A549 (cell line): ENCODE measurements around the gene STARD13. TPM values are rescaled to one million over a fixed set of nuclear protein-coding genes. Genes with fewer than 3 reads are reported as not detected.

ENCODE experiments used
- ATAC-seq, 2 experiments: fragments of 200-7000 bp in 1 of 2; fragments of >200 bp in 1 of 2; cut with Nextera tagmentation in 1 of 2; cut with Tn5 transposase in 1 of 2; 3 replicates each; pipeline versions ENCODE4 v1.8.0 to v1.9.1; 2018 to 2020; ENCODE audit warnings: mild to moderate bottlenecking in 1 of 2, moderate library complexity in 1 of 2
- CTCF ChIA-PET: fragments of 300-600 bp; sonication (Branson Sonifier 250); formaldehyde crosslinking; extraction: SDS; loops from one replicate; lab custom pipeline; 2021; ENCODE audit warnings: antibody characterized with exemption, inconsistent platforms; lab: Yijun Ruan, JAX
- POLR2A ChIA-PET: fragments of 350-600 bp; formaldehyde crosslinking; extraction: SDS; loops from one replicate; lab custom pipeline; 2021; ENCODE audit warnings: antibody characterized with exemption, inconsistent platforms; lab: Yijun Ruan, JAX
- DNase-seq, 2 experiments: peaks; one replicate each; pipeline versions ENCODE4 v3.0.0 to v3.0.0-alpha.2; 2011 to 2016; ENCODE audit warnings: low read depth in 1 of 2, low spot score in 1 of 2
- FAIRE-seq: peaks from 2 replicates; lab custom pipeline; 2011; peaks lifted over from hg19 to GRCh38; lab: Jason Lieb, UNC
- H3K27ac ChIP-seq, 2 experiments: fragments of >200 bp; sonication (Bioruptor Twin); formaldehyde crosslinking; 3 replicates each; pipeline ENCODE4 v1.5.1; 2016 to 2017
- H3K4me1 ChIP-seq: fragments of >200 bp; sonication (Bioruptor Twin); formaldehyde crosslinking; 3 replicates; pipeline ENCODE4 v1.6.1; 2016
- H3K4me2 ChIP-seq: fragments of >200 bp; sonication (Bioruptor Twin); formaldehyde crosslinking; 3 replicates; pipeline ENCODE4 v1.6.1; 2016
- H3K4me3 ChIP-seq: fragments of >200 bp; sonication (Bioruptor Twin); formaldehyde crosslinking; 3 replicates; pipeline ENCODE4 v1.5.1; 2016
- H3K9me3 ChIP-seq: fragments of >200 bp; sonication (Bioruptor Twin); formaldehyde crosslinking; 3 replicates; pipeline ENCODE4 v1.6.1; 2016
- BHLHE40 ChIP-seq: IDR thresholded peaks from 2 replicates; pipeline ENCODE4 v1.6.1; 2012; ENCODE audit warnings: low read depth, low read length, inconsistent platforms
- CBX2 ChIP-seq: fragments of 200-600 bp; sonication (generic); IDR thresholded peaks from 2 replicates; pipeline ENCODE4 v1.6.1; 2016; ENCODE audit warnings: low read depth, mild to moderate bottlenecking, borderline replicate concordance
- CHD2 ChIP-seq: fragments of 150-350 bp; IDR thresholded peaks from 2 replicates; pipeline ENCODE4 v1.6.1; 2014; ENCODE audit warnings: low read length; ENCODE audit not compliant: partially characterized antibody
- EP300 ChIP-seq, 2 experiments: fragments of >200 bp; sonication (Bioruptor Twin); formaldehyde crosslinking; IDR thresholded peaks; 2 replicates in 1 of 2; 3 replicates in 1 of 2; pipeline ENCODE4 v1.6.1; 2016 to 2017
- ESRRA ChIP-seq: fragments of 150-350 bp; IDR thresholded peaks from 2 replicates; pipeline ENCODE4 v1.6.1; 2014; ENCODE audit warnings: mild to moderate bottlenecking, low read length, borderline replicate concordance
- FOSL2 ChIP-seq, 2 experiments: fragments of 450-650 bp in 1 of 2; fragments of >200 bp in 1 of 2; sonication (Bioruptor Twin) in 1 of 2; formaldehyde crosslinking; IDR thresholded peaks; 2 replicates each; pipeline versions ENCODE4 v1.5.0 to v1.6.1; 2016 to 2020; ENCODE audit warnings: mild to moderate bottlenecking in 1 of 2, moderate library complexity in 1 of 2
- HDAC2 ChIP-seq: fragments of 200-600 bp; sonication (generic); IDR thresholded peaks from 2 replicates; pipeline ENCODE4 v1.6.1; 2016
- HEYL ChIP-seq: fragments of 250-450 bp; sonication (Bioruptor Pico); IDR thresholded peaks from 2 replicates; pipeline ENCODE4 v1.8.0; 2021; ENCODE audit warnings: mild to moderate bottlenecking, moderate library complexity
- HOXB13 ChIP-seq: fragments of 250-450 bp; sonication (Bioruptor Pico); IDR thresholded peaks from 2 replicates; pipeline ENCODE4 v1.5.0; 2020; ENCODE audit warnings: low read depth, mild to moderate bottlenecking, moderate library complexity
- JUN ChIP-seq, 2 experiments: fragments of >200 bp; sonication (Bioruptor Twin); formaldehyde crosslinking; IDR thresholded peaks; 2 replicates in 1 of 2; 3 replicates in 1 of 2; pipeline ENCODE4 v1.6.1; 2016 to 2017
- JUNB ChIP-seq: fragments of >200 bp; sonication (Bioruptor Twin); formaldehyde crosslinking; IDR thresholded peaks from 2 replicates; pipeline ENCODE4 v1.6.1; 2016
- KDM5A ChIP-seq: fragments of 200-600 bp; sonication (generic); IDR thresholded peaks from 2 replicates; pipeline ENCODE4 v1.6.1; 2016; ENCODE audit warnings: antibody characterized with exemption, mild to moderate bottlenecking
- MAZ ChIP-seq: fragments of 150-350 bp; IDR thresholded peaks from 2 replicates; pipeline ENCODE4 v1.6.1; 2014; ENCODE audit warnings: antibody characterized with exemption, low read depth, low read length, borderline replicate concordance
- MYC ChIP-seq: IDR thresholded peaks from 2 replicates; pipeline ENCODE4 v1.6.1; 2012; ENCODE audit warnings: mild to moderate bottlenecking, inconsistent platforms, low read length, improper control_type of control experiment, borderline replicate concordance
- NFE2L2 ChIP-seq: fragments of 150-350 bp; conservative IDR thresholded peaks from 2 replicates; pipeline ENCODE4 v1.6.1; 2014; ENCODE audit warnings: low read length
- POLR2AphosphoS2 ChIP-seq: conservative IDR thresholded peaks from 2 replicates; pipeline ENCODE4 v1.6.1; 2012; ENCODE audit warnings: low read length, improper control_type of control experiment, inconsistent platforms
- RNF2 ChIP-seq: fragments of 200-600 bp; sonication (generic); IDR thresholded peaks from 2 replicates; pipeline ENCODE4 v1.6.1; 2016; ENCODE audit warnings: low read depth, mild to moderate bottlenecking, antibody characterized with exemption, moderate library complexity, borderline replicate concordance
- SMC3 ChIP-seq: fragments of >200 bp; sonication (Bioruptor Twin); formaldehyde crosslinking; IDR thresholded peaks from 3 replicates; pipeline ENCODE4 v1.6.1; 2018; ENCODE audit warnings: inconsistent platforms
- SREBF2 ChIP-seq: fragments of 450-650 bp; IDR thresholded peaks from 2 replicates; pipeline ENCODE4 v1.6.1; 2014; ENCODE audit warnings: mild to moderate bottlenecking, moderate library complexity
- ZC3H11A ChIP-seq: fragments of 450-650 bp; IDR thresholded peaks from 2 replicates; pipeline ENCODE4 v1.6.1; 2014; ENCODE audit warnings: antibody characterized with exemption, mild to moderate bottlenecking
- ZNF302 ChIP-seq: fragments of 250-450 bp; sonication (Bioruptor Pico); IDR thresholded peaks from 2 replicates; pipeline ENCODE4 v1.9.0; 2021; ENCODE audit warnings: inconsistent platforms, mild to moderate bottlenecking, moderate library complexity
- ZSCAN20 ChIP-seq: fragments of 250-450 bp; sonication (Bioruptor Pico); IDR thresholded peaks from 2 replicates; pipeline ENCODE4 v1.8.0; 2022; ENCODE audit warnings: mild to moderate bottlenecking, moderate library complexity
- WGBS: methylation state at CpG from one replicate; pipeline ENCODE4 v1.1.6; 2017; ENCODE audit errors: missing lambda C conversion rate; 5-methylcytosine and 5-hydroxymethylcytosine counted together
- polyA plus RNA-seq, 4 experiments: library from polyadenylated mRNA; depleted of rRNA in 3 of 4; stranded (reverse); fragments of >200 nt; fragmentation: RNase III in 1 of 4; extraction: RNeasy Plus Mini Kit Qiagen cat#74134 plus additional on column Dnase treatment in 1 of 4; gene quantifications; 2 replicates in 3 of 4; 3 replicates in 1 of 4; pipeline ENCODE4 v1.2.3, GENCODE V29; 2011 to 2017
- TF ChIP-seq, protein P1 (sequence below): IDR thresholded peaks from 2 replicates; pipeline ENCODE4 v1.6.1; 2012; ENCODE audit warnings: low read depth, borderline replicate concordance
- TF ChIP-seq, protein P2 (sequence below): fragments of 200-600 bp; sonication (generic); IDR thresholded peaks from 2 replicates; pipeline ENCODE4 v1.6.1; 2016; ENCODE audit warnings: antibody characterized with exemption, mild to moderate bottlenecking, moderate library complexity
- TF ChIP-seq, protein P3 (sequence below): fragments of >200 bp; sonication (Bioruptor Twin); formaldehyde crosslinking; IDR thresholded peaks from 2 replicates; pipeline ENCODE4 v1.6.1; 2016
- TF ChIP-seq, protein P4 (sequence below): fragments of 150-350 bp; IDR thresholded peaks from 2 replicates; pipeline ENCODE4 v1.6.1; 2014; ENCODE audit warnings: low read depth, mild to moderate bottlenecking, low read length
- TF ChIP-seq, protein P5 (sequence below): fragments of 250-450 bp; sonication (Bioruptor Pico); IDR thresholded peaks from 2 replicates; pipeline ENCODE4 v1.5.0; 2020; ENCODE audit warnings: low read depth, mild to moderate bottlenecking, moderate library complexity

Gene STARD13
- polyA plus RNA-seq, 2 of the 4 experiments (the other 2 are of a cell fraction) = 2.4 to 2.8 TPM

DNA sequence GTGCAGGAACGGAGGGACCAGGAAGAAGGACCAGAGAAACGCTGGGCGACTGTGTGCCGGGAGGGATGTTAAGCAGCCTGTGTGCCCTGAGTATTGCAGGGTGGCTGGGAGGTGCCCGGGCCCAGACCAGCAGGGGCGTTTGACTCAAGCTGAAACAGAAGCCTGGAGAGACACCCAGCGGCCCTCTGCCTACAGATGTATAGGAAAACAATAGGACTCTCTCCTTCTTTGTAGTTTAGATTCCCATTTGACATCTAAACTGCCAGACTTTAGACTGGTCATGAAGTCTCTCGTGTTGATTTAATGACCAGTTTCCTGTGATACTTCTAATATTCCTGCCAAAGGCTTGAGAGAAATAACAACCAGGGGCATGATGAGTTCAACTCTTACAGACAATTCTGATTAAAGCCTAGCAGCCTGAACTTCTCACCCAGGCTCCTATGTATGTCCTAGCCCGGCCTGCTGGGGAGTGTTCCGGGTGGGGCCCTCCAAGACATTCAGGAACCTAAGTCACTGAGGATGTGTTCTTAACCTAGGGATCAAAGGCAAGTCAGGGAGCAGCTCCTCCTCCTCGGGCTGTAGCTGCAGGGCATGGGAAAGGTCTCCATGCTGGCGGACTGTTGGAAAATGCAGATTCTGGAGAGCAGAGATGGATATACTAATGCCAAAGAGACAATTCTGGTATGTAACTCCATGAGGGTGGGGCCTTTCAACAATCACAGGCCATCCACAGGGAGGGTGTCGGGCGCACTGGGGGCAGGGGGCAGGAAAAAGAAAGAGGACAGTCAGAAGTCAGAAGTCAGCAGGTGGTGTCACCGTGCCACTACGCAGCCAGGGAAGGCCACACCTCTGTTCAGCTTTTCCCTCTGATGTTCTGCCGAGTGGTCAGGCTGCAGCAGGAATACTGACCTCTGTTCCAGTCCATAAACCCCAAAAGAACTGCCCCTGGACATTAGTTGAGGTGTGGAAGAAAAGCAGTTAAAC is 131.8 kb downstream of the STARD13 start (continued):
- TF ChIP-seq NFE2L2 = no peak
- TF ChIP-seq SREBF2 = no peak
- TF ChIP-seq EP300 (IDR thresholded peaks at IDR 0.05) = no peak
- TF ChIP-seq BHLHE40 = no peak
- no peak for TF ChIP-seq MYC
- TF ChIP-seq, protein P1, sequence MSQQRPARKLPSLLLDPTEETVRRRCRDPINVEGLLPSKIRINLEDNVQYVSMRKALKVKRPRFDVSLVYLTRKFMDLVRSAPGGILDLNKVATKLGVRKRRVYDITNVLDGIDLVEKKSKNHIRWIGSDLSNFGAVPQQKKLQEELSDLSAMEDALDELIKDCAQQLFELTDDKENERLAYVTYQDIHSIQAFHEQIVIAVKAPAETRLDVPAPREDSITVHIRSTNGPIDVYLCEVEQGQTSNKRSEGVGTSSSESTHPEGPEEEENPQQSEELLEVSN = no peak

DNA sequence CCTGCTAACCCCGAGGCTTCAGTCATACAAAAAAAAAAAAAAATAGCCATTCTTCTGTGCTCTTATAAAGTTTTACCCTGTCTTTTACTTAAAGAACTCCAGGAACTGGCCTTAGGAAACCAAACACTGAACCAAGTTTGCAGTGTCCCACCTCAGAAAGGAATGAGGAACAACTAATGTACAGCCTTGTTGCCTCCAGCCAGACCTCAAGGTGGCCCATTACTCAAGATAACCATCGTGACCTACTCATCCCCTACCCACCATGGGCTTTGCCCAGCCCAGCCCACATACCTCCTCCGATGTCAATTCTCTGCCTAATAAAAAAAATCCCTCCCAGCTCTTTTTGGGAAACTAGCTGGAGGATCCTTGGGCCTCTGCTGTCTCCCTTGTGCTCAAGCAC is 133.2 kb downstream of the STARD13 start:
- ChIA-PET CTCF (no interaction called here), POLR2A (no interaction called here)
- ATAC-seq = no peak
- Histone ChIP-seq H3K4me1 (no peaks in the 10 kb centered on the region), H3K9me3 (no peaks in the 10 kb centered on the region), H3K4me3 (no peak overlapping the region), H3K4me2 (no peak overlapping the region), H3K27ac (no peak overlapping the region)
- 67% methylated on average over 3 of the region's 3 CpGs for WGBS
- DNase-seq = no peak
- no peak for TF ChIP-seq ZNF302 (CRISPR knock-in tag)
- TF ChIP-seq MAZ = no peak
- no peak for TF ChIP-seq BHLHE40
- TF ChIP-seq RNF2 = no peak
- no peak for TF ChIP-seq FOSL2 (IDR thresholded peaks at IDR 0.05)
- TF ChIP-seq FOSL2 (CRISPR knock-in tag; IDR thresholded peaks at IDR 0.05) = no peak
- TF ChIP-seq, protein P2, sequence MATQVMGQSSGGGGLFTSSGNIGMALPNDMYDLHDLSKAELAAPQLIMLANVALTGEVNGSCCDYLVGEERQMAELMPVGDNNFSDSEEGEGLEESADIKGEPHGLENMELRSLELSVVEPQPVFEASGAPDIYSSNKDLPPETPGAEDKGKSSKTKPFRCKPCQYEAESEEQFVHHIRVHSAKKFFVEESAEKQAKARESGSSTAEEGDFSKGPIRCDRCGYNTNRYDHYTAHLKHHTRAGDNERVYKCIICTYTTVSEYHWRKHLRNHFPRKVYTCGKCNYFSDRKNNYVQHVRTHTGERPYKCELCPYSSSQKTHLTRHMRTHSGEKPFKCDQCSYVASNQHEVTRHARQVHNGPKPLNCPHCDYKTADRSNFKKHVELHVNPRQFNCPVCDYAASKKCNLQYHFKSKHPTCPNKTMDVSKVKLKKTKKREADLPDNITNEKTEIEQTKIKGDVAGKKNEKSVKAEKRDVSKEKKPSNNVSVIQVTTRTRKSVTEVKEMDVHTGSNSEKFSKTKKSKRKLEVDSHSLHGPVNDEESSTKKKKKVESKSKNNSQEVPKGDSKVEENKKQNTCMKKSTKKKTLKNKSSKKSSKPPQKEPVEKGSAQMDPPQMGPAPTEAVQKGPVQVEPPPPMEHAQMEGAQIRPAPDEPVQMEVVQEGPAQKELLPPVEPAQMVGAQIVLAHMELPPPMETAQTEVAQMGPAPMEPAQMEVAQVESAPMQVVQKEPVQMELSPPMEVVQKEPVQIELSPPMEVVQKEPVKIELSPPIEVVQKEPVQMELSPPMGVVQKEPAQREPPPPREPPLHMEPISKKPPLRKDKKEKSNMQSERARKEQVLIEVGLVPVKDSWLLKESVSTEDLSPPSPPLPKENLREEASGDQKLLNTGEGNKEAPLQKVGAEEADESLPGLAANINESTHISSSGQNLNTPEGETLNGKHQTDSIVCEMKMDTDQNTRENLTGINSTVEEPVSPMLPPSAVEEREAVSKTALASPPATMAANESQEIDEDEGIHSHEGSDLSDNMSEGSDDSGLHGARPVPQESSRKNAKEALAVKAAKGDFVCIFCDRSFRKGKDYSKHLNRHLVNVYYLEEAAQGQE = no peak
- no peak for TF ChIP-seq ESRRA
- TF ChIP-seq, protein P3, sequence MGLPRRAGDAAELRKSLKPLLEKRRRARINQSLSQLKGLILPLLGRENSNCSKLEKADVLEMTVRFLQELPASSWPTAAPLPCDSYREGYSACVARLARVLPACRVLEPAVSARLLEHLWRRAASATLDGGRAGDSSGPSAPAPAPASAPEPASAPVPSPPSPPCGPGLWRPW = no peak
- TF ChIP-seq CHD2 = no peak
- no peak for TF ChIP-seq KDM5A
- TF ChIP-seq NFE2L2 = no peak
- no peak for TF ChIP-seq HOXB13 (CRISPR knock-in tag)
- no peak for TF ChIP-seq HDAC2
- no peak for TF ChIP-seq JUNB
- TF ChIP-seq POLR2AphosphoS2 = no peak
- FAIRE-seq = no peak

DNA sequence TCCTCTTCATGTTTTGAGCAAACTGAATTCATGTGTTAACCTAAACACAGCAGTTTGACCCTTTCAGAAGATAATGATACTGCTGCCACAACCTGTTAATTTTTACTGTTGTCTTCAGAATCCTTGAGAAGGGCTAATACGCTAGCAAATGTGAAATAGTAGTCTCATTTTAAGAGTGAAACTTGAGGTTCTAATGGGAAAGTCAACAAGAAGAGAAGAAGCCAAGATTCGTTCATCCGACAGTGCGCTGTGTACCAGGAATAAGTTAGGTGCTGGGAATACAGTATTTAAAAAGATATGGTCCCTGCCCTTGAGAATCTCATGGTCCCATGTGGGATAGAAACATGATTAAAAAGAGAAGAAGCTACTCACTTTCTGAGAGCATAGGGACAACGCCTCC is 134.9 kb downstream of the STARD13 start:
- Histone ChIP-seq H3K27ac (no peak overlapping the region), H3K4me2 (no peak overlapping the region), H3K9me3 (no peaks in the 10 kb centered on the region), H3K4me1 (no peaks in the 10 kb centered on the region), H3K4me3 (no peak overlapping the region)
- ChIA-PET POLR2A (no interaction called here), CTCF (no interaction called here)
- FAIRE-seq (no peak), ATAC-seq (no peak), DNase-seq (no peak)
- TF ChIP-seq FOSL2 (IDR thresholded peaks at IDR 0.05) (no peak), FOSL2 (CRISPR knock-in tag; IDR thresholded peaks at IDR 0.05) (no peak), HDAC2 (no peak), JUN (IDR thresholded peaks at IDR 0.05) (no peak), ZC3H11A (no peak), HEYL (CRISPR knock-in tag) (no peak), SMC3 (no peak), NFE2L2 (no peak), CBX2 (no peak), HOXB13 (CRISPR knock-in tag) (no peak), ZSCAN20 (CRISPR knock-in tag) (no peak), MYC (no peak)
- TF ChIP-seq, protein P4, sequence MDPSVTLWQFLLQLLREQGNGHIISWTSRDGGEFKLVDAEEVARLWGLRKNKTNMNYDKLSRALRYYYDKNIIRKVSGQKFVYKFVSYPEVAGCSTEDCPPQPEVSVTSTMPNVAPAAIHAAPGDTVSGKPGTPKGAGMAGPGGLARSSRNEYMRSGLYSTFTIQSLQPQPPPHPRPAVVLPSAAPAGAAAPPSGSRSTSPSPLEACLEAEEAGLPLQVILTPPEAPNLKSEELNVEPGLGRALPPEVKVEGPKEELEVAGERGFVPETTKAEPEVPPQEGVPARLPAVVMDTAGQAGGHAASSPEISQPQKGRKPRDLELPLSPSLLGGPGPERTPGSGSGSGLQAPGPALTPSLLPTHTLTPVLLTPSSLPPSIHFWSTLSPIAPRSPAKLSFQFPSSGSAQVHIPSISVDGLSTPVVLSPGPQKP = no peak
- TF ChIP-seq, protein P5, sequence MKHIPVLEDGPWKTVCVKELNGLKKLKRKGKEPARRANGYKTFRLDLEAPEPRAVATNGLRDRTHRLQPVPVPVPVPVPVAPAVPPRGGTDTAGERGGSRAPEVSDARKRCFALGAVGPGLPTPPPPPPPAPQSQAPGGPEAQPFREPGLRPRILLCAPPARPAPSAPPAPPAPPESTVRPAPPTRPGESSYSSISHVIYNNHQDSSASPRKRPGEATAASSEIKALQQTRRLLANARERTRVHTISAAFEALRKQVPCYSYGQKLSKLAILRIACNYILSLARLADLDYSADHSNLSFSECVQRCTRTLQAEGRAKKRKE (CRISPR knock-in tag) = no peak
- 94% methylated on average over 5 of the region's 5 CpGs for whole genome bisulfite sequencing
